GM18867 (cell line): ENCODE data around the gene AVPR2.

Source experiments
- ATAC-seq: cut with Tn5 transposase; IDR thresholded peaks from one replicate; pipeline ENCODE4 v1.9.1; 2021; ENCODE audit warnings: mild to moderate bottlenecking, moderate library complexity; ENCODE audit not compliant: unreplicated experiment

Gene AVPR2

DNA sequence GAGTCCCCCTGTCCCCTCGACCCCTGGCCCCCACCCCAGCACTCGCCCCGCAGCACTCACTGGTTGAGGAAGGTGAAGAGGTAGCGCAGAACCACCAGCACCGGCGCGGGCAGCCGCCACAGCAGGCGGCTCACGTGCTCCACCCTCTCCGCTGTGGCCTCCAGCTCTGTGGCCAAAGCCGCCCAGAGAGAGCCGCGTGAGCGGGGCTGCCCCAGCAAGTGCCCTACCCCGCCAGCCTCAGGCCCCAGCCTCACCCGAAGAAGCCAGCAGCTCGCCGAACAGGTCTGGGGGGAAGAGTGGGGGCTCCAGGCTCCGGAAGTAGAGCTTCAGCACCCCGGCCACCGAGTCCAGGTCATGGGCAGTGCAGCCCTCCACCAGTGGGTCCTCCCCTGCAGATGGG lies 6.0 kb downstream of the AVPR2 start:
- ATAC-seq = no peak

DNA sequence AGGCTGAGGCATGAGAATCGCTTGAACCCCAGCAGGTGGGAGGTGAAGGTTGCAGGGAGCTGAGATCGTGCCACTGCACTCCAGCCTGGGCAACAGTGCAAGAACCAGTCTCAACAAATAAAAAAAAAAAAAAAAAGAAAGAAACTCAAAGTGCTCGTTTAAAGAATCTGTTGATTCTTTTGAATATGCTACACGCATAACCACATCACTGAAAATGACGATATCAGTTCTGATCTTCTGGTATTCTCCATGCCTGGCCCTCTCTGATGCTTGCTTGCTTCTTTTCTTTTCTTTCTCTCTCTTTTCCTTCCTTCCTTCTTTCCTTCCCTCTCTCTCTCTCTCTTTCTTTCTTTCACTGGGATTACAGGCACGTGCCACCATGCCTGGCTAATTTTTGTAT lies 7.3 kb downstream of the AVPR2 start:
- no peak for ATAC-seq

DNA sequence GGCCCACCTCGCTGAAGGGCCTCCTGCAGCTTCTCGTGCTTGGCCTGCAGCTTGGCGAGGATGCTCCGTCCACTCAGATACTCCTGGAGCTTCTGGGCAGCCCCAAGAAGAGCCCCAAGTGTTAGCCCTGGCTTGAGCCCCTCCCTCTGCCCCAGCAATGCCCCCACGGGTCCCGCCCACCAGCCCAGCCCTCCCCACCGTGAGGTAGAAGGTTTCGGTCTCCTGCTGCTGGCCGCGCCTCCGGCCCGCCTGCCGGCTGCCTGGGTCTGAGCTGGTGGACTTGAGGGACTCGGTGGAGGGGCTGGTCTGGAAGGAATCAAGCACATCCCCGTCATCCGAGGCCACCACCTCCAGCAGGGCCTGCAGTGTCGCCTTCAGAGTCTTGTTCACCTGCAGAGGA lies 8.7 kb downstream of the AVPR2 start:
- no peak for ATAC-seq

DNA sequence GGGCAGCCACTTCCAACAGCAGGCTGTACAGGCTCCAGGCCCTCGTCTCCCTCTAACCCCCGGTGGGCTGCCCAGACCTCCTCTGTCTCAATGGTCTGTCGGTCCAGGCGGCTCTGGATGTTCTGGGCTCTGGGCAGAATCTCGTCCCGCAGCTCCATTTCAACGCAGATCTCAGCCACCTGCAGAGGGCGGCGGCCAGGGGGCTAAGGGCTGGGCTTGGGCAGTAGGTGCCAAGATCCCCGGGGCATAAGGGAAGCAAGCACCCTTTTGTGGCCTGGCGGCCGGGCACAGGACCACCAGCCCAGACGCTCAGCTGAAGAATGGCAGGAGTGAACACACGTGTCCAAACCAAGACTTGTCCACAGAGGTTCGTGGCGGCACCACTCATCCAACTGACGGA lies 9.2 kb downstream of the AVPR2 start:
- no peak for ATAC-seq

DNA sequence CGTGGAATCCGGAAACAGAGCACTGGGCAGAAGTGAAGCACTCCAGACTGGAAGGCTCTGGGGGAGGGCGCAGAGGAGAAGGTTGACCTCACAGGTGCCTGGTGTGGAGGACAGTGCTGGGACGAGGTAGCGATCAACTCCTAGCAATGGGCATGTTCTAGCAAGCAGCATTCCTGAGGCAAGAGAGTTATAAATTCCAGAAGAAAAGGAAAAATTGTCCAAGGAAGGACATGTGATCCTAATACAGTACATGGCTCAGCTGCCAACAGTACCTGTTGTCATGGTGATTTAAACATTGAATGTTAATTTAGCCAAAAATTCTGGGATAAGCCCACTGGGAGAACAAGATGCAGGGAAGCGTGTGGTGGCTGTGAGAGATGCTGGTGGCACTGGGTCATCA lies 13.4 kb downstream of the AVPR2 start:
- no peak for ATAC-seq

DNA sequence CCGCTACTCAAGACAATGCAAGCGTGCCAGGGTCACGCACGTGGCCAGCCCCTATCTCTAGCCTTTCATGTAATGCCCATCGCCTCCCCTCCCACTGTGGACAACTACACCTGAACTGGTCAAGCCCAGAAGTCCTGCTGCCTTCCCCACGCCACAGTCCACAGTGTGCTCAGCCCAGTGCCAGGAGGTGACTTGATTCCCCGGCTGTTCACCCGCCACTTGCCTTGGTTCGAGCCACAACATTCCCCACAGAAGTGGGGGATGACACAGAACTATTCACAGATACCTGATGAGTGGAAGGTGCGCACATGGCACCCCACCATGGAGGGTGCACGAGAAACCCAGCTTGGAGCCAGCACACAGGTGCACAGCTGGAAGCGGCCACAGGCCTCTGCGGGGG lies 14.8 kb downstream of the AVPR2 start:
- ATAC-seq = no peak

DNA sequence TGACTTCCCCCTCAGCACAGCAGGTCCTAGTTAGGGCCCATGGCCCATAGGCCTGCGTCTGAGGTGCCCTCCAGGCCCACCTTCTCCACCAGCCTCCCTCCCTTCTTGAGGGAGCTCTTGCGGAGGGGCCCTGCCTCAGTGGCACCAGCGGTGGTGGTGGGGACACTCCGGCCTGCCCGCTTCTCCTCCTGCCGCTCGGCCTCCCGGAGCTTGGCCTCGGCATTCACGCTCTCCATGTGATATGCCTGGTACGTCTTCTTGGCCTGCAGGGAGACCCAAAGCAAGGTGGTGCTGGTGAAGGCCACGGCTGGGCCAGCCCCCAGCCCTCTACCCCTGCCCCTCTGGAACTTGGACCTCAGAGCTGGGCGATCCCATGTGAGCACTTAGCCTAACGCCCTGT lies 16.1 kb downstream of the AVPR2 start:
- ATAC-seq = no peak

DNA sequence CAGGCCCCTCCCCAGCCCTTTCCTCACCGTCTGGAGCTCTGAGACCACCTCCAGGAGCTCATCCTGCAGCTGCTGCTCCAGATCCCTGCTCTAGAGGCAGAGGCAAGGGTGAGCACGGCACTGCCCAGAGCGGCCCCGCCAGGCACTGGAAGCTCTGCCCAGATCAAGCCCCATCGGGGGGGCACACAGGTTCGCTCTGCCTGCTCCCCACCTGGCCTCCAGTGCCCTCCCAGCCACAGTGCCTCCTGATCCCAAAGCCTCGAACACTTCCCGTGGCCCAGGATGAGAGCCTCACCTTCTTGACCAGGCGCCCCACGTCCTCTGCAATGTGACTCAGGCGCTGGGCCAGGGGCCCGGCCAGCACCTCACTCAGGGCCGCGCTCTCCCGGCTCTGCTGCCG lies 16.6 kb downstream of the AVPR2 start:
- no peak for ATAC-seq

DNA sequence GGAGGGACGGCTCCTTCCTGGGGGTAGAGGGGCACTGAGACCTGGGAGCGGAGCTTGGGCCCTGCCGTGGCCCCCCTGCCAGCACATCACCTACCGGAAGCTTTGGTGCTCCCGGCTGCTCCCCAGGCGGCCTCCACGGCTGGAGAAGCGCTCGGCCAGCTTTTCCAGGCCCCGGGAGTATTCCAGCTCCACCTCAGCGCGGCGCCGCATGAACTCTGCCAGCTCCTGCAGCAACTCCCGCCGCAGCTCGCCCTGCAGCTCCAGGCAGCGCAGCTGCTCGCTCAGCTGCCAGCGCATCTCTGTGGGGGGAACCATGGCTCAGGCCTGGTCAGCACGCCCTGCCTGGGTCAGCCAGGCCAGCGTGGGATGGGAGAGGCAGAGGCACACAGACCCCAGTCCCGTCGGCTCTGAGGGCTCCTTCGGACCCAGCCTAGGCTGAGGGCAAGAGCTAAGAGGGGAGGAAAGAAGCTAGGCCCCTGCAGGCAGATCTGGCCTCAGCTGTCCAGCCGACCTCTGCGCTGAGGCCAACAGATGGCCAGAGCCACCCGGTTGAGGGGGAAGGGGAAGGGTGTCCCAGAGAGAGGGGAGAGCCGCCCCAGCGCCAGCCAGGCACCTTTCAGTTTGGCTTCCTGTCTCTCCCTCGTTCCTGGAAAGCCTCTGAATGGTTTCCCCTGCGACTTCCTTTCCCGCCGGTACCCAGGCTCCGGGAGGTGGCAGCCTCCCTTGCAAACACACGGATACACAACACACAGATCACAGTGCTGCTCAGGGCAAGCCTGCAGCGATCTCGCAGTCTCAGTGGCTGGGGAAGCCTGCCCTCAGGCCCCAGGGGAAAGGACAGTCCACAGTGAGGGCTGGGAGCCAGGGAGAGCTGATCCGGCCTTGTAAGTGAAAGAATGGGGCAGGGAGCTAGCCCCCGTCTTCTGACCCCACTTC lies 17.3 kb downstream of the AVPR2 start:
- no peak for ATAC-seq

DNA sequence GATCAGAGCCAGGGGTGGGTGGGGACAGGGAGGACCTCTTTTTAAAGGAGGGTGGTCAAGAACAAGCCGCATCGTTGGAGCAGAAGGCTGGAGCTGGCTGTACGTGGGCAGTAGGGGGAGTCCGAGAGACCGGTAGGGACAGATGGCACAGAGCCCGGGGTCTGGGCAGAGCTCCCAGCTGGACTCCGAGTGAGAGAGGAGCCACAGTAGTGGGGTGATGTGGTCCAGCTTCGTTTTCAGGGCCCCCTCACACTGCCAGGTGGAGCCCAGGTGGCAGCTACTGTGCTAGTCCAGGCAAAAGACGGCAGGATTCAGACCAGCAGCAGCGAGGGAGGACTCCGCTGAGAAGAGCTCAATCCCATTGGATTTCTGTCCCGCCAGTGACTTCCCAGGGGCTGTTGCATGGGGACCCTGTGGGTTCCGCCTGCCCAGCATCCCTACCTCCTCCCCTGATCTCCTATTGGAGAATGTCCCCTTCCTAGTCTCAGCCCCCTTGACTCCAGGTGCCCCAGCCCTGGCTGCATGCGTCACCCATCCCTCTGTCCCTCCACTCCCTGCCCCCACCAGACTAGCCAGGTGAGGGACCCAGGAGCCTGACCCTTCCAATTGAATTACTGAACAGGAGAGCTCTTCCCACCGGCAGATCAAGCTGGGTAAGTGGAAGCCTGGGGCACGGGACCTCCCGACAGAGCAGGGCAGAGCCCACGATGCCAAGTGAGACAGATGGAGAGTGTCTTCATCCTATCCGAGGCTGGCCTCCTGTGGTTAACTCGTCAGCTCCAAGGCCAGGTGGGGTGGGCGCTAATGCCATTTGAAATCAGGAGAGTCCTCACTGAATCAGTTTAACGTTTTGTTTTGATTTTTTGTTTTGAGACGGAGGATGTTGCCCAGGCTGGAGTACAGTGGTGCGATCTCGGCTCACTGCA lies 18.7 kb downstream of the AVPR2 start:
- ATAC-seq = no peak

DNA sequence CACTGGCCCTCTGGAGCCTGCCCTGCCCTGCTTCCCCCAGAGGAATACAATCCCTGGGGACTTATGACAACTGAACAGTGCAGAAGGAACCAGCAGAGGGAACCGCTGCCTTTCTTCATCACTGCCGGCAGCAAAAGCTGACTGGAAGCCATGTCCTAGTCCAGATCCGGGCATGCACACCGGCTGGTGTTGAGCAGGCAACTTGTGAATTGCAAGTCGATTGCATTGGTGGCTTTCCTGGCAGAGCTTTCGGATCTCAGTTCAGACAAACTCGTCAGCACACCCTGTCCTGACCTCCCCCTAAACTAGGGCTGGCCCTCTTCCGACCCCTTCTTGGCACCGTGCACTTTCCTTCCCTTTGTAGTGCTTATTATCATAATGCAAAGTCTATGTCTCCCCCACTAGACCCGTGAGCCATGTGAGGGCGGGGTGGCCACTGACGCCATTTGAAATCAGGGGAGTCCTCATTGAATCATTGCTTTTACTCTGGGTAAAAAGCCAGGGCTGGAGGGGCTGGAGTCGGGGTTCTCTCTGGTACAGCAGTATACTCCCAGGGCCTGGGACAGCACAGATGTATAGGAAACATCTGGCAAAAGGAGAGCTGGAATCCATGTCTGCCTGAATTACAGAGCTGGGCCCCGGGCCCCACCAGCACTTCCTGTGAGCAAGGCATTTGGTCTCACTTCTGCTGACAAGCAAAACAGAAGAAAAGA lies 19.8 kb downstream of the AVPR2 start:
- ATAC-seq = no peak

DNA sequence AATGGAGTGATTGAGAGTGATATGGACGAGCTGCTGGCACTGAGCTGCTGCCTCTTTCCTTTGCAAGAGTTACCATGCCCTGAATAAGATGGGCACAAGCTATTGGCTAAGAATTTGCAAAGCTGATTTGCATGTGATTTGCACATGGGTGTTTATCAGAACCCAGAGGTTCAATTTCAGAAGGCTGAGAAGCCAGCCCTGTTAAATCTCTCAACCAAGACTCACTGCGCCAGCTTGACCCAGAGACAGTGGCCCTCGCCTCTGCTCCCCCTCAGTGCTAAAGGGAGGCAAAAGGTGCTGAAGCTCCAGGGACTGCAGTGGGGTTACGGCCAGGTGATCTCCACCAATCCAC lies 20.9 kb downstream of the AVPR2 start:
- no peak for ATAC-seq

DNA sequence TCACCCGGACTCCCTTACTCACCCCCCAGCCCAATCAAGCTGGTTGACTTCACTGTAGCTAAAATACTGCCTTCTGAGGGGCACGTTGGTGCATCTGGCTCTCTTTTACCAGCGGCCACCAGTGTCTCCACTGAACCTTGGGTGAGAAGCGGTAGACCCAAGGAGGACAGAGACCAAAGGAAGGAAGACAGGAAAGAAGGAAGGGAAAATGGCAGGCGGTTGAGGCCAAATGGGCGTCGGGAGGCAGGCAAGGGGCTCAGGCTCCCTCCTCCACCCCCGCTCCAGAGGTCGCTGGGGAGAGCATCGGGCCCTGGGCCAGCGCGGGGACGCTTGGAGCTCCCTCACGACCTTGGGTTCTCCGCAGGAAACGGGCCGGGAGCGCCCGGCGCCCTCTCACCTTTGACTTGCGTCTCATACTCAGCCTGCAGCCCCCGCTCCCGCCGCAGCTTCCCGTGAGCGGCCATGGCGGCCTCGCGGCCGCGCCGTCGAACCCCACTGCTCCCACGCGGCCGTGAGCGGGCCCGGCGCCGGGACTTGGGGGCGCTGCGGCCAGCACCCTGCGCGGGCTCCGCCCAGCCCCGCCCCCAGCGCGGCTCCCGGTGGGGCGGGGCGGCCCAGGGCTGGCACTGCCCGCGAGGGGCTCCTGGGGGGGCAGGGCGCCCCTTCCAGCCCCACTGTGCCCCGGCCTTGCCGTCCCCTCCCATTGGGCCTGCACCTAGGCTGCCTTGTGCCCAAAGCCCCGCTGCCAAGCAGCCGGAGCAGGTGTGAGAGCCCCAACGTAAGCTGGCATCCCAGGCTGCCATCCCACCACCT lies 21.5 kb downstream of the AVPR2 start, which contains the start of gene ARHGAP4:
Gene ARHGAP4 (minus strand): TSS at position 526 of the 813 bp plus-strand sequence. CDS start 62 bp downstream, at position 464.
- ATAC-seq = no peak

DNA sequence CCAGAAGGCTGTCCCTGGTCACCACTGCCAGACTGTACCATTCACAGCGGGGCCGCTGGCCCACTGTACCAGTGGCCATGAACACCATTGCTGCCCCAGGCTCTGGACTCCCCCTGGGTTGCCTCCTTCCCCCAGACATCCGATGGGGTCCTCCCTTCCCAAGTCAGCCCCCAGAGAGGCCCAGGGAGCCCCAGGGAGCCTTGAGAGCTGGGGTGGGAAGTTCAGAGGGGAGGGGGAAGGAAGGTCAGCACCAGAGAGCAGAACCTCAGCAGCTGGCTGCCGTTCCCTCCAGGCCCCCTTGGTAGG lies 22.0 kb downstream of the AVPR2 start:
- ATAC-seq = no peak

DNA sequence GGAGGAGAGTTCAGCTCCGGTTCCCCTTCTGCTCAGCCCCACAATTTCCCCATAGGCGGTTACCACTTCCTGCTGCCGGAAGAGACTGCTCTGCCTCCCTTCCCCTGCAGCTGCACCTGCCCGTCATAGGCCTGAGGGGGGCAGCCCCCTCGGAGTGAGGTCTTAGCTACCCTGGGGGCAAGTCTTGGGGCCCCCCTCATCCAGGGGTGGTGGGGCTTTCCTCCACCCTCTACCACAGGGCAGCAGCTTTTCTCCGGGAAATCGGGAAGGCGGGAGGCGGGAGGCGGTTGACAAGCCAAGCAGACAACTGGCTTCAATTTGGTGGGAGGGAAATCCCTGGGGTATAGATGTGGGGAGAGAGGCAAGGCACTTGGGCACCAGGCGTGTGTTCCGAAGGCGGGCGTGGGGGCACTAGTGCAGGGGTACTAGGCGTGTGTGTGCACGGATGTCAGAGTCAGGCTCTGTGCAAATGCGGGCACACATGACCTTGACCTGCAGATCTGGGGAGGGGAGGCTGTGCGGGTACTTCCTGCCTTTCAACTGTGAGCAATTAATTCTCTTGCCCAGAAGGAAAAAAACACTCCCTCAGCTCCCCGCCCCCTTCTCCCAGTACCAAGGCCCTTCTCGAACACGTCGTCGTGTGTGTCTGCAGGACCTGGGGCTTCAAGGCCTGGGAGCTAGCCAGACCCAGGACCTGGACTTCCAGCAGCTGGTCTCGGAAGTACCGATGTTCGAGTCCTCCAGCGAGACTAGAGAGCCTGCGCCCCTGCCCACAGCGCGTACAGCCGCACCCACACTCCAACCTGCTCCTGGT lies 22.6 kb downstream of the AVPR2 start:
- peak; percentile 33 for ATAC-seq

DNA sequence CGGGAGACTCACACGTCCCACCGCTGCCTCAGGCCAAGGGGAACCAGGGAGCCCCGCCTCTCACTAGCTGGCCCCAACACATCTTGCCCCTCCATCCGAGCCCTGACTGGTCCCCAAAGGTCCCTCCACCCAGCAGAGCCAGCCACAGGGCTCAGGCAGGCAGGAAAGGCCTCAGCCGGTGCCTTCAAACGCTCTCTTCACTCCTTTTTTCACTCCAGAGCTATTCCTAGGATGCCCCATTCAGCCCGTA lies 23.1 kb downstream of the AVPR2 start:
- no peak for ATAC-seq

DNA sequence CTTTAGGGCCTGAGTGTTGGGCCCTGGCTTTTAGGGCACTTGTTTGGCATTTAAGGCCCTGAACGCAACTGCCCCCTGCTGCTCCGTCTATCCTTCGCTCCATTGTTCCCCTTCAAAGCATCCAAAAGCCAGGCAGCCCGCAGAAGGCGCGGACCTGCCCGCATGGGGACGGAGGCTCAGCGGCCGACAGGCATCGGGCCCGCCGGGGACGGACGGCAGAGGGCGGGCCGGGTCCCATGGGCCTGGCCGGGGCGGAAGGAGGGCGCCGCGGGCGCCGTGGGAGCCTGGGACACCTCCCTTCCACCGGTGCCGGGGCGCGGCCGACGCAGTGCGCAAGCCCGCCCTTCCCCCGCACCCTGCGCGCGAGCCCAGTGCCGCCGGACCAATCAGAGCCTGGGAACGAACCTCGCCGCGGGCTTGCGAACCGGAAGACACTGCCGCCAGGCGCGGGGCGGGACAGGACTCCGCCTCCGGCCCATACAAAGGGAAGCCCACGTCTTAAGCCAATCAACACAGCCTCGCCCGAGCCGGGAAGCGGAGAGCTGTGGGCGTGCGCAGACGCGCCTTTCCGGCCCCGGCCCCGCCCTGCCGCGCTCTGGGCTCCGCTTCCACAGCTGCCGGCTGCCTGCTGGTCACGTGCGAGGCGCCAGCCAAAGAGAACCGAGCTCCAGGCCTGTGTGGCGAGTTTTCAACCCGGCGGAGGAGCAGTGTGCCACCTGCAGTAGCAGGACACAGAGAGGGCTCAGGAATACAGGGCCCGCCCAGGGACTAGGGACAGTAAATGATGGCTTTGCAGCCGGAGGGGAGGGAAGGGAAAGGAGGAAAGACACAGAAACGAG lies 23.7 kb downstream of the AVPR2 start:
- ATAC-seq = peak; percentile 81

DNA sequence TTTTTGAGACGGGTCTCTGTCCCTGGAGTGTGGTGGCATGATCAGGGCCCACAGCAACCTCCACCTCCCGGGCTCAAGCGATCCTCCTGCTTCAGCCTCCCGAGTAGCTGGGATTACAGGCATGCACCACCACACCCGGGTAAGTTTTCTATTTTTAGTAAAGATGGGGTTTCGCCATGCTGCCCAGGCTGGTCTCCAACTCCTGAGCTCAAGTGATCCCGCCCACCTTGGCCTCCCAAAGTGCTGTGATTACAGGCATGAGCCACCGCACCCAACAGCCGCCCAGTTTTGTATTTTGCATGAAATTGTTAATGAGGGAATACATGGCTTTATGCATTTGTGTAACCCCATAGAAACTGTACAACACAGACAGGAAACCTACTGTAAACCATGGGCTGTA lies 24.4 kb downstream of the AVPR2 start:
- no peak for ATAC-seq

DNA sequence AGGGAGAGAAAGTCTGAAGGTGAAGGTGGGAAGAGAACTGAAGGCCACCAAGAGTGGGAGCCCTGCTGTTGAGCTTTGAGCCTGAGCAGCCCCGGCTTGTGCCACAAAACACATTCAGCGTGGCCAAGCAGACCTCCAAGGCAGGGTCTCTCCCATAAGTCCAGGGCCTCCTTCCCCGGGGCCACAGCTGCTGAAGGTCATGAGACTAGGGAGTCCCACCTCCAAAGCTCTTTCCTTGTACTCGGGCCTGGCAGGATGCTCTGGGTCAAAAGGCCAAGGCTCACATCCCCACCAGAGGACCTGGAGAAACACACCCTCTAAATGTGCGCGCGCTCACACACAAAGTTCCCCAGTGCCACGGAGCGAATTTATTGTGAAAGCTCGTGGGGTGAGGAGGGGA lies 25.1 kb downstream of the AVPR2 start:
- no peak for ATAC-seq
